Stimulated activated naive CD8-positive, alpha-beta T cell treated with anti-CD3 and anti-CD28 coated beads, Interleukin-15, Interleukin-2, amounts not matched to agents 100 U/mL and 50 U/mL, for 24 hours (primary cell): ENCODE measurements around the gene CNTD1.
"Not testable (repeated sequence)": the region's sequence is repeated elsewhere in the genome, so short reads cannot be mapped to it uniquely, and the experiment has no call there.

Experiments used
- ATAC-seq: fragments of 150-1000 bp; cut with Tn5 transposase; one replicate; pipeline ENCODE4 v1.10.0; 2021
- DNase-seq: peaks from one replicate; pipeline ENCODE4 v3.0.0; 2021

The CNTD1 gene

GRCh38 chr17:42798383-42799380, at the start of gene CNTD1, which contains the start of gene COA3:
CNTD1 (plus strand) TSS chr17:42798861; CDS start chr17:42799068, 207 bp downstream.
COA3 (minus strand) TSS chr17:42798704; CDS start chr17:42798681, 23 bp downstream.
- ATAC-seq (peak; percentile 98), DNase-seq (peak; percentile 88)

GRCh38 chr17:42748908-42749798, 49.5 kb upstream of the CNTD1 start:
- ATAC-seq (no peak), DNase-seq (no peak)

GRCh38 chr17:42750739-42751344, 47.8 kb upstream of the CNTD1 start:
- DNase-seq = no peak
- ATAC-seq = no peak

- no peak for ATAC-seq
- DNase-seq = no peak
These were observed 47.0 kb upstream of the CNTD1 start for GRCh38 chr17:42751628-42752027.

GRCh38 chr17:42754782-42755181, 43.9 kb upstream of the CNTD1 start:
- ATAC-seq (no peak), DNase-seq (no peak)

GRCh38 chr17:42759982-42760651, 38.5 kb upstream of the CNTD1 start:
- DNase-seq = no peak
- peak; percentile 51 for ATAC-seq

- ATAC-seq (peak; percentile 33), DNase-seq (no peak)
These were observed 37.7 kb upstream of the CNTD1 start, which contains the start of gene RAMP2 for GRCh38 chr17:42760652-42761581. RAMP2 (plus strand) TSS chr17:42761227; CDS start chr17:42761262, 35 bp downstream.

- ATAC-seq (no peak), DNase-seq (no peak)
These were observed 37.0 kb upstream of the CNTD1 start for GRCh38 chr17:42761638-42762037.

GRCh38 chr17:42766124-42766523, 32.5 kb upstream of the CNTD1 start:
- ATAC-seq (no peak), DNase-seq (no peak)

GRCh38 chr17:42767512-42767911, 31.1 kb upstream of the CNTD1 start:
- ATAC-seq = no peak
- DNase-seq = no peak

GRCh38 chr17:42768006-42768405, 30.7 kb upstream of the CNTD1 start:
- not testable (repeated sequence) for ATAC-seq, DNase-seq

GRCh38 chr17:42769964-42770363, 28.7 kb upstream of the CNTD1 start:
- not testable (repeated sequence) for DNase-seq, ATAC-seq

GRCh38 chr17:42772945-42773289, 25.7 kb upstream of the CNTD1 start:
- DNase-seq (no peak), ATAC-seq (no peak)

- peak; percentile 95 for ATAC-seq
- DNase-seq = peak; percentile 80
These were observed 25.2 kb upstream of the CNTD1 start, which contains the start of gene VPS25 for GRCh38 chr17:42773290-42774035. VPS25 (plus strand) TSS chr17:42773449; CDS start chr17:42773476, 27 bp downstream.

- ATAC-seq (no peak), DNase-seq (no peak)
These were observed 24.5 kb upstream of the CNTD1 start for GRCh38 chr17:42774066-42774745.

- ATAC-seq (no peak), DNase-seq (no peak)
These were observed 23.0 kb upstream of the CNTD1 start for GRCh38 chr17:42775534-42776098.

- ATAC-seq (no peak), DNase-seq (no peak)
These were observed 20.1 kb upstream of the CNTD1 start for GRCh38 chr17:42778570-42778969.

GRCh38 chr17:42779304-42779935, 19.2 kb upstream of the CNTD1 start:
- no peak for ATAC-seq
- no peak for DNase-seq
